ENCODE data around the gene SBNO2. TPM values are rescaled to one million over a fixed set of nuclear protein-coding genes. Genes with fewer than 3 reads are reported as not detected.

SBNO2 gene
- total and polyA plus RNA-seq, 4 donors, result 45.6 to 155 (median 95.9) TPM

DNA sequence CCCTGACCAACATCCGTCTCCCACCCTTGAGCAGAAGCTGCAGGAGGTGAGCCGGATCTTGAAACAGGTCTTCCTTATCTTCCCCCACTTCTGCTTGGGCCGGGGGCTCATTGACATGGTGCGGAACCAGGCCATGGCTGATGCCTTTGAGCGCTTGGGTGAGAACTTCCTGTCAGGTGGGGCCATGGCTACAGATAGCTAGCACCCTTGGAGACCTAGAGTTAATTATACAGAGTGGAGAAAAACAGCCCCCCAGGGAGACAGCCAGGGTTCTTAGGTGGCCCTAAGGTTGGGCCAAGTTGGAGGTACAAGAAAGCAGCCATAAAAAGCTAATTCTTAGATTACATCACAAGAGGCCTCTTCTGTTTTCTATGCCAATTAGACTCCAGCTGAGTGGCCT is 116.0 kb downstream of the SBNO2 start:
- H3K27ac ChIP-seq (ENCODE audit: low read depth in 1 of 2, low read length in 1 of 2), result no peak overlapping the region
- peaks cover 0 to 29% (median 11%) of the 10 kb centered on the region in 4 donors for H3K9me3 ChIP-seq (ENCODE audit: control insufficient read depth in 4 of 4, insufficient read depth in 3 of 4, low read length in 3 of 4)
- DNase-seq (no peak), ATAC-seq (ENCODE audit: insufficient read depth, low FRiP score) (no peak)
- H3K36me3 ChIP-seq (ENCODE audit: control insufficient read depth in 4 of 4, insufficient read depth in 4 of 4, low read length in 4 of 4), result peaks cover 0 to 11% (median 0%) of the 10 kb centered on the region in 4 donors
- H3K9ac ChIP-seq (ENCODE audit: insufficient read depth in 1 of 2, low read length in 2 of 2), result no peak overlapping the region
- H3K27me3 ChIP-seq (ENCODE audit: control insufficient read depth in 3 of 3, insufficient read depth in 3 of 3, low read length in 2 of 3), result no peaks in the 10 kb centered on the region
- no peak overlapping the region for H3K4me3 ChIP-seq
- no peaks in the 10 kb centered on the region for H3K4me1 ChIP-seq (ENCODE audit: control insufficient read depth in 5 of 5, insufficient read depth in 5 of 5, low read length in 5 of 5)
- 96 to 99% methylated on average over 5 of the region's 5 CpGs for WGBS, 2 donors
- TF ChIP-seq, protein P1, sequence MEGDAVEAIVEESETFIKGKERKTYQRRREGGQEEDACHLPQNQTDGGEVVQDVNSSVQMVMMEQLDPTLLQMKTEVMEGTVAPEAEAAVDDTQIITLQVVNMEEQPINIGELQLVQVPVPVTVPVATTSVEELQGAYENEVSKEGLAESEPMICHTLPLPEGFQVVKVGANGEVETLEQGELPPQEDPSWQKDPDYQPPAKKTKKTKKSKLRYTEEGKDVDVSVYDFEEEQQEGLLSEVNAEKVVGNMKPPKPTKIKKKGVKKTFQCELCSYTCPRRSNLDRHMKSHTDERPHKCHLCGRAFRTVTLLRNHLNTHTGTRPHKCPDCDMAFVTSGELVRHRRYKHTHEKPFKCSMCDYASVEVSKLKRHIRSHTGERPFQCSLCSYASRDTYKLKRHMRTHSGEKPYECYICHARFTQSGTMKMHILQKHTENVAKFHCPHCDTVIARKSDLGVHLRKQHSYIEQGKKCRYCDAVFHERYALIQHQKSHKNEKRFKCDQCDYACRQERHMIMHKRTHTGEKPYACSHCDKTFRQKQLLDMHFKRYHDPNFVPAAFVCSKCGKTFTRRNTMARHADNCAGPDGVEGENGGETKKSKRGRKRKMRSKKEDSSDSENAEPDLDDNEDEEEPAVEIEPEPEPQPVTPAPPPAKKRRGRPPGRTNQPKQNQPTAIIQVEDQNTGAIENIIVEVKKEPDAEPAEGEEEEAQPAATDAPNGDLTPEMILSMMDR (IDR thresholded peaks at IDR 0.05; ENCODE audit: control extremely low read depth, extremely low read depth), result no peak

Other genes with a start within 250 kb of the SBNO2 start
- 10 to 100 TPM; 22.6 to 29.7 TPM for gene ARID3A, start 248.2 kb downstream of the SBNO2 start, total RNA-seq
- 10 to 100 TPM in 1 of 2 donors, 1 to 10 TPM in 1; 7.7 to 17.0 TPM for gene ARID3A, start 248.2 kb downstream of the SBNO2 start, polyA plus RNA-seq
- gene WDR18, start 189.9 kb downstream of the SBNO2 start, total RNA-seq, result 10 to 100 TPM; 36.6 to 60.2 TPM
- 10 to 100 TPM; 43.4 to 48.0 TPM for gene WDR18, start 189.9 kb downstream of the SBNO2 start, polyA plus RNA-seq
- gene GRIN3B, start 173.8 kb downstream of the SBNO2 start, total RNA-seq, result 10 to 100 TPM in 1 of 2 donors, 1 to 10 TPM in 1; 2.6 to 11.6 TPM
- gene GRIN3B, start 173.8 kb downstream of the SBNO2 start, polyA plus RNA-seq, result 1 to 10 TPM; 1.3 to 2.3 TPM
- 100 to 1,000 TPM in 1 of 2 donors, 10 to 100 TPM in 1; 61.1 to 195 TPM for gene TMEM259, start 153.1 kb downstream of the SBNO2 start, total RNA-seq
- 100 to 1,000 TPM; 194 to 262 TPM for gene TMEM259, start 153.1 kb downstream of the SBNO2 start, polyA plus RNA-seq
- gene RNU6-2, start 152.7 kb downstream of the SBNO2 start, total RNA-seq, result not detected
- not detected for gene RNU6-2, start 152.7 kb downstream of the SBNO2 start, polyA plus RNA-seq
- gene CNN2, start 147.7 kb downstream of the SBNO2 start, total RNA-seq, result 100 to 1,000 TPM; 161 to 236 TPM
- 100 to 1,000 TPM; 162 to 198 TPM for gene CNN2, start 147.7 kb downstream of the SBNO2 start, polyA plus RNA-seq
- 10 to 100 TPM; 20.1 to 50.0 TPM for gene ABCA7, start 134.2 kb downstream of the SBNO2 start, total RNA-seq
- 10 to 100 TPM; 33.5 to 54.4 TPM for gene ABCA7, start 134.2 kb downstream of the SBNO2 start, polyA plus RNA-seq
- gene ARHGAP45, start 107.1 kb downstream of the SBNO2 start, total RNA-seq, result 10 to 100 TPM; 23.8 to 86.4 TPM
- 100 to 1,000 TPM in 1 of 2 donors, 10 to 100 TPM in 1; 75.4 to 117 TPM for gene ARHGAP45, start 107.1 kb downstream of the SBNO2 start, polyA plus RNA-seq
- 100 to 1,000 TPM in 1 of 2 donors, 10 to 100 TPM in 1; 78.4 to 188 TPM for gene POLR2E, start 78.9 kb downstream of the SBNO2 start, total RNA-seq
- 100 to 1,000 TPM; 120 to 196 TPM for gene POLR2E, start 78.9 kb downstream of the SBNO2 start, polyA plus RNA-seq
- gene GPX4, start 70.3 kb downstream of the SBNO2 start, total RNA-seq, result 100 to 1,000 TPM in 1 of 2 donors, 10 to 100 TPM in 1; 91.6 to 365 TPM
- gene GPX4, start 70.3 kb downstream of the SBNO2 start, polyA plus RNA-seq, result 1,000 to 10,000 TPM in 1 of 2 donors, 100 to 1,000 TPM in 1; 566 to 1,031 TPM
- gene STK11, start 31.5 kb upstream of the SBNO2 start, total RNA-seq, result 10 to 100 TPM; 51.0 to 58.3 TPM
- gene STK11, start 31.5 kb upstream of the SBNO2 start, polyA plus RNA-seq, result 10 to 100 TPM; 43.1 to 59.8 TPM
- gene CBARP, start 63.7 kb upstream of the SBNO2 start, total RNA-seq, result under 1 TPM; 0.23 to 0.83 TPM
- gene CBARP, start 63.7 kb upstream of the SBNO2 start, polyA plus RNA-seq, result under 1 TPM; 0.41 to 0.77 TPM
- 100 to 1,000 TPM in 1 of 2 donors, 10 to 100 TPM in 1; 27.1 to 217 TPM for gene ATP5F1D, start 67.5 kb upstream of the SBNO2 start, total RNA-seq
- gene ATP5F1D, start 67.5 kb upstream of the SBNO2 start, polyA plus RNA-seq, result 100 to 1,000 TPM; 157 to 266 TPM
- gene MIDN, start 74.3 kb upstream of the SBNO2 start, total RNA-seq, result 100 to 1,000 TPM in 1 of 2 donors, 10 to 100 TPM in 1; 39.7 to 185 TPM
- 10 to 100 TPM; 49.3 to 68.0 TPM for gene MIDN, start 74.3 kb upstream of the SBNO2 start, polyA plus RNA-seq
- gene CIRBP, start 95.1 kb upstream of the SBNO2 start, total RNA-seq, result 100 to 1,000 TPM; 435 to 443 TPM
- 100 to 1,000 TPM; 313 to 488 TPM for gene CIRBP, start 95.1 kb upstream of the SBNO2 start, polyA plus RNA-seq
- 10 to 100 TPM; 17.5 to 66.5 TPM for gene FAM174C, start 101.3 kb upstream of the SBNO2 start, total RNA-seq
- gene FAM174C, start 101.3 kb upstream of the SBNO2 start, polyA plus RNA-seq, result 10 to 100 TPM; 72.3 to 89.3 TPM
- gene EFNA2, start 111.6 kb upstream of the SBNO2 start, total RNA-seq, result under 1 TPM in 1 of 2 donors, not detected in 1; 0.37 TPM
- not detected for gene EFNA2, start 111.6 kb upstream of the SBNO2 start, polyA plus RNA-seq
- gene NDUFS7, start 209.6 kb upstream of the SBNO2 start, total RNA-seq, result 100 to 1,000 TPM in 1 of 2 donors, 10 to 100 TPM in 1; 33.4 to 114 TPM
- 100 to 1,000 TPM; 103 to 133 TPM for gene NDUFS7, start 209.6 kb upstream of the SBNO2 start, polyA plus RNA-seq
- 1 to 10 TPM; 7.1 to 8.6 TPM for gene GAMT, start 227.3 kb upstream of the SBNO2 start, total RNA-seq
- 1 to 10 TPM; 2.9 to 7.6 TPM for gene GAMT, start 227.3 kb upstream of the SBNO2 start, polyA plus RNA-seq
- 100 to 1,000 TPM in 1 of 2 donors, 10 to 100 TPM in 1; 61.4 to 125 TPM for gene DAZAP1, start 233.3 kb upstream of the SBNO2 start, total RNA-seq
- gene DAZAP1, start 233.3 kb upstream of the SBNO2 start, polyA plus RNA-seq, result 10 to 100 TPM; 77.3 to 82.8 TPM